ENCODE results near the gene NXPH4. TPM values are rescaled to one million over a fixed set of nuclear protein-coding genes. Genes with fewer than 3 reads are reported as not detected.

Gene NXPH4
- total RNA-seq, 1 experiment from 2014 or later: 2.8 TPM

DNA sequence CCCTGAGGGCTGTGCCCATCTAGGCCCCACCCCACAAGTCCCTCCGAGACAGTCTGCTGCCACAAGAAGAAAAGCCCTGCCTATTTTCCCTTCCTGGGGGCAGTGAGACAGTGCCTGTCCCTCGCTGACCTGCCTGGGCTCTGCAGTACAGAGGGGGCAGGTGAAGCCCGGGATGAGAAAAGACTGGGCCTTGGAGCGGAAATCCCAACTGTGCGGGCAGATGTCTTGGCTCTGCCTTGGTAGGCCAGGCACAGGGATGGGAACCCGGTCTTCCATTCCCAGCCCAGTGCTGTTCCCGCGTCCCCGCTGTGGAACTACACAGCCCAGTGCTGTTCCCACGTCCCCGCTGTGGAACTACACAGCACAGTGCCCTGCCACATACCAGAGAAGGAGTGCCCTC lies 12.8 kb upstream of the NXPH4 start:
- DNase-seq (ENCODE audit: low spot score): no peak

- no peak for DNase-seq (ENCODE audit: low spot score)
These were observed 12.1 kb upstream of the NXPH4 start for GRCh38 chr12:57204454-57204853.

GRCh38 chr12:57205186-57205585 lies 11.4 kb upstream of the NXPH4 start:
- no peak for DNase-seq (ENCODE audit: low spot score)

DNA sequence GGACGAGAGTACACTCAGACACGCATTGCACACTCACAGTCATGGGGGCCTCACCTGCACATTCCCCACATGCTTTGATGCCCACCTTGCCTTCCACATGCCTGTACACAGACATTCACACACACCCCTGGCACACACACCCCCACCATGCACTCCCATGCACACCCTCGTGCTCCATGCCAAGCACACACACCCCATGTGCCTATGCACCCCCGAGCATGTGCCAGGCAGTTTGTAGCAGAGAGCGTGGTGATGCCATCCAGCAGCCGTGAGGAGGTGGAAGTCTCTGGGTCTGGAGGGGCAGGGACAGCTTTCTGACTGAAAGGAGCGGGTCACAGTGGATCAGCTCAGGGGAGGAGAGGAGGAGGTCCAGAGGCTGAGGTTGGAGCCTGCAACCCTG lies 10.7 kb upstream of the NXPH4 start:
- no peak for DNase-seq (ENCODE audit: low spot score)

- no peak for DNase-seq (ENCODE audit: low spot score)
These were observed 8.6 kb upstream of the NXPH4 start for GRCh38 chr12:57207731-57208630.

DNA sequence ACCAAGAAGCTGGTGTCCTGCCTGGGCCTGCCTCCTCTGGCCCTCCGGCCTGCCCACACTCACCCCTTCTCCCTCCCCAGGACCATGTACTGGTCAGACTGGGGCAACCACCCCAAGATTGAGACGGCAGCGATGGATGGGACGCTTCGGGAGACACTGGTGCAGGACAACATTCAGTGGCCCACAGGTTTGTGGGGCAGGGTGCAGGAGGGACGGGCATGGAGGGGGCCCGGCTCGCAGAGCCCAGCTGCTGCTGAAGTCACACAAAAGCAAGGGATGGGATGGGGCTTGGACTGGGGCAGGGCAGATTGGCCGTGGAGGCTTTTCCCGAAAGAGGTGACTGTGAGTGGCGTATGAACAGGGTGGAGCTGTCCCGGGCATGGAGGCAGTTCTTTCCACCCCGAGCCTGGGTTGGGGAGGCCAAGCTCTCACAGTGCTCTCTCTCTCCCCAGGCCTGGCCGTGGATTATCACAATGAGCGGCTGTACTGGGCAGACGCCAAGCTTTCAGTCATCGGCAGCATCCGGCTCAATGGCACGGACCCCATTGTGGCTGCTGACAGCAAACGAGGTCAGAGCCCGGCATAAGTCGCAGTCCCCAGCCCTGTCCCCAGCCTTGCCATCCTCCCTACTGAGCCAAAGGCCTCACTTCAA lies 7.8 kb upstream of the NXPH4 start:
- no peak for DNase-seq (ENCODE audit: low spot score)

GRCh38 chr12:57209916-57210315 lies 6.7 kb upstream of the NXPH4 start:
- no peak for DNase-seq (ENCODE audit: low spot score)

DNA sequence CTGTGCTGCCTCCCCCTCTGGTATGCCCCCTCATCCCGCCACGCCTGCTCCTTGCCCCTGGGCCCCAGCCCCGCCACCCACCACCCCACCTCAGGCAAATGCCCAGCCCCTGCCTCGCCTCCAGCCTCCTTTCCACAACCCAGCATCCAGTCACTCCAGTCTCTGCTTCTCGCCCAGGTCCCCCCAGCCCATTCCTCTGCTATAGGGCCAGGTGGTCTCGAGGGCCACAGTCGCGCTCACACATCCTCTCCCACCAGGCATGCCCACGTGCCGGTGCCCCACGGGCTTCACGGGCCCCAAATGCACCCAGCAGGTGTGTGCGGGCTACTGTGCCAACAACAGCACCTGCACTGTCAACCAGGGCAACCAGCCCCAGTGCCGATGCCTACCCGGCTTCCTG lies 6.1 kb upstream of the NXPH4 start:
- no peak for DNase-seq (ENCODE audit: low spot score)

- no peak for DNase-seq (ENCODE audit: low spot score)
These were observed 5.5 kb upstream of the NXPH4 start for GRCh38 chr12:57210926-57211692.

GRCh38 chr12:57211791-57212700 lies 4.5 kb upstream of the NXPH4 start:
- no peak for DNase-seq (ENCODE audit: low spot score)

- DNase-seq (ENCODE audit: low spot score): no peak
These were observed 3.9 kb upstream of the NXPH4 start for GRCh38 chr12:57212701-57213057.

DNA sequence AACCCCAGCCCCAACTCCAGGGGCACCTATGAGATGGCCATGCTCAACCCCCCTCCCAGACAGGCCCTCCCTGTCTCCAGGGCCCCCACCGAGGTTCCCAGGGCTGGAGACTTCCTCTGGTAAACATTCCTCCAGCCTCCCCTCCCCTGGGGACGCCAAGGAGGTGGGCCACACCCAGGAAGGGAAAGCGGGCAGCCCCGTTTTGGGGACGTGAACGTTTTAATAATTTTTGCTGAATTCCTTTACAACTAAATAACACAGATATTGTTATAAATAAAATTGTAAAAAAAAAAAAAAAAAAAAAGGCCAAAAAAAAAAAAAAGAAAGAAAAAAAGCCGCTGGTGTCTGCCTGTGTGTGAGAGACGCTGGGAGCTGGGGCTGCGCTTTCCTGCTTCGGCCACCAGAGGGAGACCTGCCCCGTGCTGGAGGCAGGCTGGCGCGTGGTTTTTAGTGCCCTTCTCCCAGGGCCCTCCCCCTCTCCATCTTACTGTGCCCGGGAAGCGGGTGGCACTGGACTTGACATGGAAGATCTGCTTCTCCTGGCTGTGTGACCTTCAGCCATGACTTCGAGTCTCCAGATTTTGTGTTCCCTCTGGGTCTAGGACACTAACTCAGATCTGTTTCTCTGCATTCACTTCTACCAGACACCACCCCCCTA lies 3.4 kb upstream of the NXPH4 start:
- DNase-seq (ENCODE audit: low spot score): peak; percentile 89

DNA sequence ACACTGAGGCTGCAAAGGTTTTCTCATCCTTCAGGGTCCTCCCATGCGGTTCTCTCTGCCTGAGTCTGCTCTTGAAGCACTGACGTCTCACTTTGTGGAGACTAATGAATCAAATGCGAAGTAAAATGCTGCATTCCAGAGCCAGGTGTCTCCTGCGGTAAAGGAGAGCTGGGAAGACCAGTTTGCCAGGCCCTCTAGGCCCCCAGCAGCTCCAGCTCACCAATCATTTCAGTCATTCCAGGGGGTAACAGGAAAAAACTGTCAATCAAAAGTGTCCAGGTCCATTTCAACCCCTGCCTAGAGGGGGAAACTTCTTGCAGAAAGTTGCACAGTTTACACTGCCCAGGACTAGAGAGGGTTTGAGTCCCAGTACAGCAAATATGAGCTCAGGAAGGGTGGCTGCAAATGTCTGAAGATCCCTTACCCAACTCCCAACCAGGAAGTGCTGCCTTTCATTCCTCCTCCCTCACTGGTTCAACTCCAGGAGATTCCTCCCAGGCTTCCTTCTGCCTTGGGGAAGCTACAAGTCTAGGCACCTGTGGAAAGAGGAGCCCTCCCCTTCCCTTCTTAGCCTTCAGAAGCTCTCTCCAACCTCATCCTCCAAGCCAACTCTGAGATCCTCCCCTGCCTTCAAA lies 2.7 kb upstream of the NXPH4 start:
- no peak for DNase-seq (ENCODE audit: low spot score)

DNA sequence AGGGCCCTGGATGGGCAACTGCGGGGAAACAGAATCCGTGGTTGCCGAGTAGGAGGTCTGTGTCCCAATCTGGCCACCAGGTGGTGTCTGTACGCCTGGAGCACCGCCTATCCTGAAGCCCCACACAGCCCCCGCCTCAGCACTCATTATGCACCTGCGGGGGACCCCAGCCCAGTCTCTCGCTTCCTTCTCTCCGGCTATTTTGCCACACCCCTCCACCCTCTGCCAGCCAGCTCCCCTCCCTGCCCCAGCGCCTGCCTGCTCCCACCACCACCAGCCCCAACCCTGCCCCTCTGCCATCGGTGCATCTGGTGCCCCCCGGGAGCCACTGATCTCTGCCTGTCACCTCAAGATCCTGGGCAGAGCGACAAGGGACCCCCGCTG lies 2.2 kb upstream of the NXPH4 start:
- peak; percentile 78 for DNase-seq (ENCODE audit: low spot score)

DNA sequence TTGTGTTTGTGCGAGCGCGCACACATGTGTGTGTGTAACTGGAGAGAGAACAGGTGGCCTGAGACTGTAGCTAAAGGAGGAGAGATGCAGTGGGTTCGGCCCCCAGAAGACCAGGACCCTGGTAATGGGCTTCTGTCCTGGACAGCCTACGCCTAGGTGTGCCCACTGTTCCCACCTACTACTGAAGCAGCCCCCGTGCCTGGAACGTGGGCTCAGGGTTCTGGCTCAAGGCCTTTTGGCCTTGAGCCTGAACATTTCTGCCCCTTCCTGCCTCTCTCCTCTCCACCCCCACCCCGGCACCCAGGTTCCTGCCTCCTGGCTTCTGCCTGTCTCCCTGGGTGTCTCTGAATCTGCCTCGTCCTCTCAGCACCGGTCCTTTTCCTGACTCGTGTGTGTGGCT lies 1.5 kb upstream of the NXPH4 start:
- DNase-seq (ENCODE audit: low spot score): no peak

GRCh38 chr12:57215668-57216013 lies 953 bp upstream of the NXPH4 start:
- DNase-seq (ENCODE audit: low spot score): no peak

GRCh38 chr12:57216921-57217879 lies 606 bp downstream of the NXPH4 start:
- no peak for DNase-seq (ENCODE audit: low spot score)

GRCh38 chr12:57218030-57218853 lies 1.6 kb downstream of the NXPH4 start:
- no peak for DNase-seq (ENCODE audit: low spot score)
